ENCODE measurements around the gene MRPS6. TPM values are rescaled to one million over a fixed set of nuclear protein-coding genes. Genes with fewer than 3 reads are reported as not detected.
A peak's percentile ranks its signal among the peaks of the same experiment; 100 is the strongest.

The MRPS6 gene
- polyA plus RNA-seq, 1 donor (not counting 4 experiments of a cell fraction or from before 2014, with no cell fraction given): 41.5 TPM

GRCh38 chr21:34029743-34030528 lies 43.4 kb upstream of the MRPS6 start:
- Histone ChIP-seq H3K4me3 (ENCODE audit: control insufficient read depth in 2 of 3, extremely low read depth in 1 of 3, insufficient read depth in 2 of 3, low read depth in 1 of 3, low read length in 3 of 3) (no peak overlapping the region), H3K27ac (ENCODE audit: control insufficient read depth, insufficient read depth, low read length) (peak overlapping the region; percentile 1), H3K27me3 (ENCODE audit: control insufficient read depth, extremely low read depth, insufficient read depth, low read length) (no peaks in the 10 kb centered on the region), H3K4me2 (ENCODE audit: control insufficient read depth, extremely low read depth, insufficient read depth, low read depth, low read length) (peak overlapping the region; percentile 22), H2AFZ (ENCODE audit: control insufficient read depth, low read length) (peak overlapping the region; percentile 6), H3K4me1 (ENCODE audit: control insufficient read depth, extremely low read depth, insufficient read depth, low read length) (no peaks in the 10 kb centered on the region), H3K9ac (ENCODE audit: control insufficient read depth, extremely low read depth, insufficient read depth, low read length) (no peak overlapping the region), H3K9me1 (ENCODE audit: control insufficient read depth, extremely low read depth, insufficient read depth, low read length) (no peaks in the 10 kb centered on the region), H3K36me3 (ENCODE audit: control insufficient read depth in 2 of 2, extremely low read depth in 1 of 2, insufficient read depth in 2 of 2, low read length in 2 of 2) (no peaks in the 10 kb centered on the region), H4K20me1 (ENCODE audit: control insufficient read depth, extremely low read depth, insufficient read depth, low read length) (no peaks in the 10 kb centered on the region), H3K79me2 (ENCODE audit: control insufficient read depth, insufficient read depth, low read length) (no peaks in the 10 kb centered on the region), H3K9me3 (ENCODE audit: control insufficient read depth, low read depth, low read length) (no peaks in the 10 kb centered on the region)
- DNase-seq (ENCODE audit: low read depth, low spot score) (peak; percentile 45), FAIRE-seq (no peak)
- TF ChIP-seq EZH2 (IDR thresholded peaks at IDR 0.05; ENCODE audit: low read length) (no peak), CTCF (optimal IDR thresholded peaks at IDR 0.05 in 1 of 3, IDR thresholded peaks at IDR 0.05 in 1 of 3, conservative IDR thresholded peaks at IDR 0.05 in 1 of 3; ENCODE audit: extremely low read depth in 1 of 3, insufficient read depth in 2 of 3, low read length in 3 of 3) (no peak)
- dilution Hi-C loops (cut with MboI; ENCODE audit: extremely low pct_ligation_motif_present, low sequenced_read_pairs): no loop called here

- Histone ChIP-seq H3K4me1 (ENCODE audit: control insufficient read depth, extremely low read depth, insufficient read depth, low read length) (peaks cover 18% of the 10 kb centered on the region), H3K36me3 (ENCODE audit: control insufficient read depth in 2 of 2, extremely low read depth in 1 of 2, insufficient read depth in 2 of 2, low read length in 2 of 2) (no peaks in the 10 kb centered on the region), H3K9ac (ENCODE audit: control insufficient read depth, extremely low read depth, insufficient read depth, low read length) (no peak overlapping the region), H3K79me2 (ENCODE audit: control insufficient read depth, insufficient read depth, low read length) (no peaks in the 10 kb centered on the region), H3K9me3 (ENCODE audit: control insufficient read depth, low read depth, low read length) (no peaks in the 10 kb centered on the region), H2AFZ (ENCODE audit: control insufficient read depth, low read length) (no peak overlapping the region), H3K27me3 (ENCODE audit: control insufficient read depth, extremely low read depth, insufficient read depth, low read length) (no peaks in the 10 kb centered on the region), H3K4me2 (ENCODE audit: control insufficient read depth, extremely low read depth, insufficient read depth, low read depth, low read length) (no peak overlapping the region), H3K9me1 (ENCODE audit: control insufficient read depth, extremely low read depth, insufficient read depth, low read length) (no peaks in the 10 kb centered on the region), H3K4me3 (ENCODE audit: control insufficient read depth in 2 of 3, extremely low read depth in 1 of 3, insufficient read depth in 2 of 3, low read depth in 1 of 3, low read length in 3 of 3) (no peak overlapping the region), H4K20me1 (ENCODE audit: control insufficient read depth, extremely low read depth, insufficient read depth, low read length) (no peaks in the 10 kb centered on the region), H3K27ac (ENCODE audit: control insufficient read depth, insufficient read depth, low read length) (no peak overlapping the region)
- dilution Hi-C loops (cut with MboI; ENCODE audit: extremely low pct_ligation_motif_present, low sequenced_read_pairs): no loop called here
- no peak for DNase-seq (ENCODE audit: low read depth, low spot score)
- TF ChIP-seq EZH2 (IDR thresholded peaks at IDR 0.05; ENCODE audit: low read length) (no peak), CTCF (optimal IDR thresholded peaks at IDR 0.05 in 1 of 3, IDR thresholded peaks at IDR 0.05 in 1 of 3, conservative IDR thresholded peaks at IDR 0.05 in 1 of 3; ENCODE audit: extremely low read depth in 1 of 3, insufficient read depth in 2 of 3, low read length in 3 of 3) (no peak)
- no peak for FAIRE-seq
These were observed 41.5 kb upstream of the MRPS6 start for GRCh38 chr21:34031835-34032370.

All from keratinocyte (primary cell).